B cell (primary cell): Measurements from ENCODE around the gene MAML2. TPM values are rescaled to one million over a fixed set of nuclear protein-coding genes. Genes with fewer than 3 reads are reported as not detected.

Source experiments
- ATAC-seq: fragments of 200-7000 bp; cut with Tn5 transposase; one replicate; pipeline ENCODE4 v1.10.0; 2021; ENCODE audit warnings: low read depth, mild to moderate bottlenecking, moderate number of reproducible peaks, moderate library complexity
- CTCF ChIA-PET: fragments of 350-600 bp; sonication (Branson Sonifier 250); formaldehyde crosslinking; loops from one replicate; lab custom pipeline; 2021; ENCODE audit warnings: antibody characterized with exemption, inconsistent platforms; lab: Charles Lee
- POLR2A ChIA-PET: fragments of 350-600 bp; sonication (Branson Sonifier 250); formaldehyde crosslinking; loops from one replicate; lab custom pipeline; 2021; ENCODE audit warnings: antibody characterized with exemption; lab: Charles Lee
- DNase-seq: peaks from one replicate; pipeline ENCODE4 v3.0.0; 2013
- H2AFZ ChIP-seq: 2 replicates; pipeline ENCODE4 v1.6.1; 2012; ENCODE audit warnings: mild to moderate bottlenecking, low read depth, low read length; ENCODE audit not compliant: insufficient read depth, poor library complexity, severe bottlenecking
- H3K27ac ChIP-seq, 2 donors: 1 replicate in 1 of 2; 2 replicates in 1 of 2; pipeline ENCODE4 v1.5.1; 2012 to 2013; ENCODE audit warnings: low read length in 2 of 2, mild to moderate bottlenecking in 2 of 2, moderate library complexity in 1 of 2
- H3K27me3 ChIP-seq, 4 experiments: fragments of 200-600 bp in 1 of 4; sonication (generic) in 1 of 4; replicated peaks in 1 of 4; 1 replicate in 2 of 4; 2 replicates in 2 of 4; pipeline versions ENCODE4 v1.6.1 to v1.7.0; 2013 to 2016; ENCODE audit warnings: low read length in 3 of 4, mild to moderate bottlenecking in 2 of 4, mixed read lengths in 1 of 4, moderate library complexity in 1 of 4; ENCODE audit not compliant: insufficient read depth in 4 of 4, control insufficient read depth in 3 of 4; ENCODE audit errors: control extremely low read depth in 1 of 4
- H3K36me3 ChIP-seq, 2 experiments: replicated peaks in 1 of 2; 1 replicate in 1 of 2; 2 replicates in 1 of 2; pipeline versions ENCODE4 v1.6.1 to v1.7.1; 2013; ENCODE audit warnings: low read length in 1 of 2; ENCODE audit not compliant: insufficient read depth in 2 of 2, control insufficient read depth in 1 of 2; ENCODE audit errors: control extremely low read depth in 1 of 2, extremely low read depth in 1 of 2
- H3K4me1 ChIP-seq, 2 donors: fragments of 200-600 bp in 1 of 2; sonication (generic) in 1 of 2; 1 replicate in 1 of 2; 2 replicates in 1 of 2; pipeline versions ENCODE4 v1.5.1 to v1.6.1; 2013 to 2017; ENCODE audit warnings: low read length in 2 of 2; ENCODE audit not compliant: control insufficient read depth in 2 of 2, insufficient read depth in 2 of 2
- H3K4me2 ChIP-seq: replicated peaks from 2 replicates; pipeline ENCODE3; 2012; ENCODE audit warnings: mild to moderate bottlenecking, low read depth, low read length; ENCODE audit not compliant: poor library complexity, severe bottlenecking
- H3K4me3 ChIP-seq, 5 experiments: fragments of 200-600 bp in 1 of 5; sonication (generic) in 1 of 5; 1 replicate in 3 of 5; 2 replicates in 2 of 5; pipeline versions ENCODE4 v1.5.1 to v1.7.0; 2011 to 2016; ENCODE audit warnings: low read length in 4 of 5, mild to moderate bottlenecking in 4 of 5, low read depth in 2 of 5, control low read depth in 1 of 5, moderate library complexity in 1 of 5; ENCODE audit not compliant: insufficient read depth in 1 of 5; ENCODE audit errors: control extremely low read depth in 1 of 5, extremely low read depth in 1 of 5
- H3K79me2 ChIP-seq: fragments of 200-600 bp; sonication (generic); one replicate; pipeline ENCODE4 v1.6.0; 2016; ENCODE audit warnings: low read length; ENCODE audit not compliant: control insufficient read depth, insufficient read depth
- H3K9ac ChIP-seq: fragments of 200-600 bp; sonication (generic); 2 replicates; pipeline ENCODE4 v1.6.1; 2017; ENCODE audit warnings: mild to moderate bottlenecking, low read length, moderate library complexity
- H3K9me3 ChIP-seq, 3 donors: one replicate each; pipeline versions ENCODE4 v1.6.1 to v1.7.1; 2013; ENCODE audit warnings: low read length in 2 of 3; ENCODE audit not compliant: control insufficient read depth in 2 of 3, insufficient read depth in 1 of 3; ENCODE audit errors: control extremely low read depth in 1 of 3
- H4K20me1 ChIP-seq: 2 replicates; pipeline ENCODE4 v1.6.0; 2012; ENCODE audit warnings: mild to moderate bottlenecking, low read length; ENCODE audit not compliant: insufficient read depth, control insufficient read depth, poor library complexity, severe bottlenecking
- H3K27ac Mint-ChIP-seq: one replicate; pipeline ENCODE4 v1.8.0; 2021; ENCODE audit warnings: mixed read lengths
- H3K27me3 Mint-ChIP-seq: one replicate; pipeline ENCODE4 v1.8.0; 2021; ENCODE audit warnings: mixed read lengths
- H3K4me1 Mint-ChIP-seq: one replicate; pipeline ENCODE4 v1.8.0; 2021; ENCODE audit warnings: mixed read lengths
- H3K4me3 Mint-ChIP-seq: one replicate; pipeline ENCODE4 v1.8.0; 2021; ENCODE audit warnings: mixed read lengths
- H3K9me3 Mint-ChIP-seq: one replicate; pipeline ENCODE4 v1.8.0; 2022; ENCODE audit warnings: mixed read lengths; ENCODE audit not compliant: insufficient read depth
- CTCF ChIP-seq: fragments of 200-600 bp; IDR thresholded peaks from one replicate; pipeline ENCODE4 v1.8.0; 2022; ENCODE audit warnings: antibody characterized with exemption, mild to moderate bottlenecking
- EZH2 ChIP-seq: IDR thresholded peaks from 2 replicates; pipeline ENCODE4 v1.6.1; 2012; ENCODE audit warnings: borderline replicate concordance, low read depth, mild to moderate bottlenecking, moderate library complexity, low read length; ENCODE audit not compliant: insufficient read depth, poor library complexity, severe bottlenecking
- WGBS: methylation state at CpG from one replicate; pipeline ENCODE4 v1.1.5; 2013; ENCODE audit warnings: missing lambda C conversion rate; ENCODE audit not compliant: insufficient coverage; 5-methylcytosine and 5-hydroxymethylcytosine counted together
- intact Hi-C: fragments of 100-400 bp; cut with micrococcal nuclease; formaldehyde crosslinking; loops from one replicate; pipeline ENCODE4 v1.10.0; 2022
- polyA plus RNA-seq: library from polyadenylated mRNA; depleted of rRNA; stranded (reverse); fragments of >200 nt; gene quantifications from 2 replicates; pipeline ENCODE4 v1.2.3, GENCODE V29; 2012
- total RNA-seq, 2 donors: library from RNA; stranded (reverse); fragments of 120-200 nt in 1 of 2; gene quantifications; 1 replicate in 1 of 2; 2 replicates in 1 of 2; pipeline versions ENCODE4 v1.2.3 to v1.2.4, GENCODE V29; 2013 to 2022

Gene MAML2
- total and polyA plus RNA-seq, 2 donors (not counting 1 experiment from before 2014, with no cell fraction given): 10.7 to 26.4 TPM

- Histone ChIP-seq H3K79me2 (peaks cover 54% of the 10 kb centered on the region), H3K27ac (no peak overlapping the region), H3K4me2 (no peak overlapping the region), H3K4me1 (peaks cover 23 to 38% of the 10 kb centered on the region in 2 donors), H2AFZ (no peak overlapping the region), H3K9me3 (peaks cover 0 to 3% (median 0%) of the 10 kb centered on the region in 3 donors), H3K9ac (no peak overlapping the region), H3K36me3 (no peaks in the 10 kb centered on the region), H3K4me3 (no peak overlapping the region), H4K20me1 (no peaks in the 10 kb centered on the region), H3K27me3 (no peaks in the 10 kb centered on the region)
- no peak for TF ChIP-seq EZH2
- no peak for TF ChIP-seq CTCF
- ATAC-seq: no peak
- no peak for DNase-seq
- ChIA-PET CTCF (interaction anchor here (1.3 to 3.4 kb wide), 2 partner anchors 115 to 116 kb away, joined by 4 to 15 read pairs; partner anchors contain the start of gene MAML2), POLR2A (no interaction called here)
- no CpG with 5 or more reads among the region's 1 CpG for WGBS
- Mint-ChIP-seq H3K4me1 (peaks cover 50% of the 10 kb centered on the region), H3K27me3 (no peaks in the 10 kb centered on the region), H3K27ac (no peak overlapping the region), H3K9me3 (no peaks in the 10 kb centered on the region), H3K4me3 (no peak overlapping the region)
- intact Hi-C loops: no loop called here
Observed at GRCh38 chr11:96227244-96227643, 115.8 kb downstream of the MAML2 start.

- DNase-seq (no peak), ATAC-seq (no peak)
- intact Hi-C loops: loop anchor here (5.0 kb wide), 1 partner anchor 36 kb away; no protein-coding TSS in a partner anchor
- H3K9me3 Mint-ChIP-seq: no peaks in the 10 kb centered on the region
- Histone ChIP-seq H3K4me3 (no peak overlapping the region), H2AFZ (no peak overlapping the region), H3K36me3 (no peaks in the 10 kb centered on the region), H3K9me3 (peaks cover 0 to 3% (median 0%) of the 10 kb centered on the region in 3 donors), H3K27me3 (no peaks in the 10 kb centered on the region), H4K20me1 (no peaks in the 10 kb centered on the region), H3K27ac (no peak overlapping the region), H3K9ac (no peak overlapping the region), H3K79me2 (peaks cover 38% of the 10 kb centered on the region), H3K4me1 (peaks cover 40 to 54% of the 10 kb centered on the region in 2 donors), H3K4me2 (no peak overlapping the region)
- WGBS: no CpG with 5 or more reads among the region's 1 CpG
- ChIA-PET POLR2A (no interaction called here), CTCF (interaction anchor here (2.2 kb wide), 1 partner anchor 10 kb away, joined by 6 read pairs; no protein-coding TSS in a partner anchor)
- no peak overlapping the region for H3K4me3 Mint-ChIP-seq
- no peak for TF ChIP-seq CTCF
- no peak for TF ChIP-seq EZH2
- H3K4me1 Mint-ChIP-seq: peaks cover 53% of the 10 kb centered on the region
- no peak overlapping the region for H3K27ac Mint-ChIP-seq
- H3K27me3 Mint-ChIP-seq: no peaks in the 10 kb centered on the region
Observed at GRCh38 chr11:96223083-96223482, 119.9 kb downstream of the MAML2 start.
